HepG2 (cell line): ENCODE measurements around the gene MTSS2. TPM values are rescaled to one million over a fixed set of nuclear protein-coding genes. Genes with fewer than 3 reads are reported as not detected.

Source experiments
- ARNT ChIP-seq: fragments of 450-650 bp; IDR thresholded peaks from 2 replicates; pipeline ENCODE4 v1.6.1; 2017
- ASH2L ChIP-seq: fragments of 300-600, 200-600 bp; sonication (generic); IDR thresholded peaks from 2 replicates; pipeline ENCODE4 v1.7.0; 2017; ENCODE audit warnings: low read depth, mild to moderate bottlenecking, moderate library complexity, mixed read lengths, low read length; ENCODE audit not compliant: insufficient read length
- CHD2 ChIP-seq: IDR thresholded peaks from 2 replicates; pipeline ENCODE4 v1.6.1; 2011; ENCODE audit warnings: low read depth, low read length, improper control_type of control experiment
- GABPB1 ChIP-seq: IDR thresholded peaks from 2 replicates; pipeline ENCODE4 v1.6.1; 2016; ENCODE audit warnings: mild to moderate bottlenecking, missing genetic modification reagents, moderate library complexity, missing compliant biosample characterization
- HDAC2 ChIP-seq: sonication (generic); formaldehyde crosslinking; IDR thresholded peaks from 2 replicates; pipeline ENCODE4 v1.4.0; 2020; ENCODE audit warnings: missing genetic modification reagents
- HMGXB4 ChIP-seq, 2 experiments: sonication (generic) in 1 of 2; formaldehyde crosslinking in 1 of 2; IDR thresholded peaks; 2 replicates each; pipeline versions ENCODE4 v1.4.0 to v1.6.1; 2018 to 2020; ENCODE audit warnings: missing genetic modification reagents in 2 of 2, borderline replicate concordance in 1 of 2, low read depth in 1 of 2, mild to moderate bottlenecking in 1 of 2, missing biosample characterization in 1 of 2
- KDM5B ChIP-seq: sonication (generic); formaldehyde crosslinking; IDR thresholded peaks from 2 replicates; pipeline ENCODE4 v1.4.0; 2020; ENCODE audit warnings: missing genetic modification reagents, mild to moderate bottlenecking, borderline replicate concordance
- RFXAP ChIP-seq: sonication (generic); formaldehyde crosslinking; IDR thresholded peaks from 2 replicates; pipeline ENCODE4 v1.4.0; 2020; ENCODE audit warnings: missing genetic modification reagents, borderline replicate concordance
- SAP130 ChIP-seq: IDR thresholded peaks from 2 replicates; pipeline ENCODE4 v1.6.1; 2016; ENCODE audit warnings: low read depth
- SKI ChIP-seq: fragments of 450-650 bp; IDR thresholded peaks from one replicate; pipeline ENCODE4 v1.6.1; 2018; ENCODE audit warnings: mild to moderate bottlenecking; ENCODE audit not compliant: partially characterized antibody
- TBP ChIP-seq: sonication (generic); formaldehyde crosslinking; IDR thresholded peaks from 2 replicates; pipeline ENCODE4 v1.5.0; 2020; ENCODE audit warnings: missing genetic modification reagents
- TGIF2 ChIP-seq: IDR thresholded peaks from 2 replicates; pipeline ENCODE4 v1.6.1; 2016; ENCODE audit warnings: control low read depth, missing compliant biosample characterization
- ZNF253 ChIP-seq: sonication (generic); formaldehyde crosslinking; IDR thresholded peaks from 2 replicates; pipeline ENCODE4 v1.8.0; 2022; ENCODE audit warnings: mild to moderate bottlenecking, missing genetic modification reagents, borderline replicate concordance
- ZNF274 ChIP-seq: sonication (generic); formaldehyde crosslinking; IDR thresholded peaks from 2 replicates; pipeline ENCODE4 v1.5.1; 2020; ENCODE audit warnings: mild to moderate bottlenecking, missing genetic modification reagents
- ZNF280B ChIP-seq: sonication (generic); formaldehyde crosslinking; IDR thresholded peaks from 2 replicates; pipeline ENCODE4 v1.5.0; 2020; ENCODE audit warnings: missing genetic modification reagents, mild to moderate bottlenecking, borderline replicate concordance
- ZNF296 ChIP-seq: sonication (generic); formaldehyde crosslinking; conservative IDR thresholded peaks from 2 replicates; pipeline ENCODE4 v1.5.0; 2020; ENCODE audit warnings: mild to moderate bottlenecking, missing genetic modification reagents
- ZNF564 ChIP-seq: sonication (generic); formaldehyde crosslinking; IDR thresholded peaks from 2 replicates; pipeline ENCODE4 v1.8.1; 2023; ENCODE audit warnings: mild to moderate bottlenecking, missing genetic modification reagents
- ZNF652 ChIP-seq: IDR thresholded peaks from 2 replicates; pipeline ENCODE4 v1.6.1; 2016; ENCODE audit warnings: low read depth, borderline replicate concordance
- polyA plus RNA-seq, 8 experiments: library from polyadenylated mRNA; depleted of rRNA in 3 of 8; stranded (reverse) in 7 of 8; unstranded in 1 of 8; fragments of >200 nt; fragmentation: Illumina TruSeq in 4 of 8; extraction: Trizol in 4 of 8; gene quantifications; 2 replicates each; pipeline versions ENCODE4 v1.2.1 to v1.2.3, GENCODE V29; 2011 to 2016; ENCODE audit warnings: low read depth in 4 of 8, missing spikeins in 1 of 8, mixed read lengths in 1 of 8; ENCODE audit not compliant: insufficient read depth in 1 of 8
- total RNA-seq, 5 experiments: library from RNA; depleted of rRNA; stranded (reverse); fragments of >200 nt; fragmentation: Illumina TruSeq; extraction: Trizol; gene quantifications; 2 replicates each; pipeline ENCODE4 v1.2.3, GENCODE V29; 2016; ENCODE audit warnings: low read depth in 1 of 5
- TF ChIP-seq, protein P1 (sequence below): sonication (generic); formaldehyde crosslinking; IDR thresholded peaks from 2 replicates; pipeline ENCODE4 v1.5.0; 2020; ENCODE audit warnings: mild to moderate bottlenecking, missing genetic modification reagents
- TF ChIP-seq, protein P2 (sequence below): sonication (generic); formaldehyde crosslinking; IDR thresholded peaks from 2 replicates; pipeline ENCODE4 v1.4.0; 2020; ENCODE audit warnings: missing genetic modification reagents, mild to moderate bottlenecking, borderline replicate concordance
- TF ChIP-seq, protein P3 (sequence below): sonication (generic); formaldehyde crosslinking; IDR thresholded peaks from 2 replicates; pipeline ENCODE4 v1.4.0; 2020; ENCODE audit warnings: missing genetic modification reagents

The MTSS2 gene
- total and polyA plus RNA-seq, 2 of the 13 experiments (the other 11 are each of a cell fraction or from before 2014, with no cell fraction given) = 132 to 242 TPM

DNA sequence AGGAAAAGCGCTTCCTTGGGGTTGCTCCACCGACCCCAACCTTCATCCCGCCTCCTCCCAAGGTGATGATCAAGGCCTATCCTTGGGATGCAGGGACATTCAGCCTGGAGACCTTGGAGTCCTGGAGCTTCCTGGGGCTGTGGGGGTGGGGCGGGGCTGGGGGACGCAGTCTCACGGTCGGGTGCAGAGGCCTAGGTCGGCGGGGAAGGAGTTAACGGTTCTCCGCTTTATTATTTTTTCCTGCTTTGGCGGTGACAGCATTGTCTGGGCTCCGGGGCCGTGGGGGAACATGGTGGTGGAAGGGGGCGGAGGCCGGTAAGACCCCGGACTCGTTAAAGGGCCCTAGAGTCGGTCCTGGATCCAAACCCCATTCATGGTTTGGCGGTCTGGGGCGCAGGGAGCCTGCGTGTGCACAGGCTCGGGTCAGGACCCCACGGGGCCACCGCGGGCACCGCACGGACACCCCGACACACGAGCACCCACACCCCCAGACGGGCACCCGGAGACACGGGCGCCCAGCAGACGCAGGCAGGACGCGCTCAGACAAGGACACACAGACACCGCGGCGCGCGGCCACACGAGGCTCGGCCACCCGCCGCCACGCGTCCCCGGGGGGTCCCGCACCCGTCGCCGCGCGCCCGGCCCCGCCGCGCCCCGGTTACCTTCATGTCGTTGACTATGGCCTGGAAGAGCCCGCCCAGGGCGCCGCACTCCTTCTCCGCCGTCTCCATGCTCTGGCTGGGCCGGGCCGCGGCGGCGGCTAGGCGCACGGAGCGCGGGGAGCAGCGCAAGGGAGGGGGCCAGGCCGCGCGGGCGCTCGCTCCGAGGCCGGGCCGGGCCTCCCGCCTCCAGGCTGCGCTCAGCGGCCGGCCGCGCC, 554 bp downstream of the MTSS2 start (continued):
- TF ChIP-seq HMGXB4 (CRISPR knock-in tag; IDR thresholded peaks at IDR 0.05; ENCODE audit: borderline replicate concordance in 1 of 2, low read depth in 1 of 2) (peak in 1 of 2 experiments; percentile 54; a peak in 1 of 4 replicates), ZNF274 (0 out of 2 replicates have a peak, but pooled peaks have one; percentile 2), KDM5B (CRISPR knock-in tag) (peak; percentile 43), GABPB1 (CRISPR knock-in tag) (0 out of 2 replicates have a peak, but pooled peaks have one; percentile 26), TGIF2 (peak; percentile 38; the same call in 1 of the 2 replicates), TBP (CRISPR knock-in tag) (no peak), ZNF296 (0 out of 2 replicates have a peak, but pooled peaks have one; percentile 27), ZNF253 (CRISPR knock-in tag) (no peak), SAP130 (peak; percentile 31), ZNF564 (CRISPR knock-in tag) (peak; percentile 30; the same call in 1 of the 2 replicates), ARNT (no peak), HDAC2 (CRISPR knock-in tag) (0 out of 2 replicates have a peak, but pooled peaks have one; percentile 22), ZNF652 (CRISPR knock-in tag) (peak; percentile 87), ZNF280B (CRISPR knock-in tag) (peak; percentile 28; the same call in 1 of the 2 replicates), CHD2 (no peak), SKI (peak; percentile 66), ASH2L (peak; percentile 13), RFXAP (CRISPR knock-in tag) (no peak; the same call in 1 of the 2 replicates)
- TF ChIP-seq, protein P1, sequence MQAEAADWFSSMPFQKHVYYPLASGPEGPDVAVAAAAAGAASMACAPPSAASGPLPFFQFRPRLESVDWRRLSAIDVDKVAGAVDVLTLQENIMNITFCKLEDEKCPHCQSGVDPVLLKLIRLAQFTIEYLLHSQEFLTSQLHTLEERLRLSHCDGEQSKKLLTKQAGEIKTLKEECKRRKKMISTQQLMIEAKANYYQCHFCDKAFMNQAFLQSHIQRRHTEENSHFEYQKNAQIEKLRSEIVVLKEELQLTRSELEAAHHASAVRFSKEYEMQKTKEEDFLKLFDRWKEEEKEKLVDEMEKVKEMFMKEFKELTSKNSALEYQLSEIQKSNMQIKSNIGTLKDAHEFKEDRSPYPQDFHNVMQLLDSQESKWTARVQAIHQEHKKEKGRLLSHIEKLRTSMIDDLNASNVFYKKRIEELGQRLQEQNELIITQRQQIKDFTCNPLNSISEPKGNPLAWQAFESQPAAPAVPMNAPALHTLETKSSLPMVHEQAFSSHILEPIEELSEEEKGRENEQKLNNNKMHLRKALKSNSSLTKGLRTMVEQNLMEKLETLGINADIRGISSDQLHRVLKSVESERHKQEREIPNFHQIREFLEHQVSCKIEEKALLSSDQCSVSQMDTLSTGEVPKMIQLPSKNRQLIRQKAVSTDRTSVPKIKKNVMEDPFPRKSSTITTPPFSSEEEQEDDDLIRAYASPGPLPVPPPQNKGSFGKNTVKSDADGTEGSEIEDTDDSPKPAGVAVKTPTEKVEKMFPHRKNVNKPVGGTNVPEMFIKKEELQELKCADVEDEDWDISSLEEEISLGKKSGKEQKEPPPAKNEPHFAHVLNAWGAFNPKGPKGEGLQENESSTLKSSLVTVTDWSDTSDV (CRISPR knock-in tag) = peak; percentile 32; the same call in 1 of the 2 replicates
- TF ChIP-seq, protein P2, sequence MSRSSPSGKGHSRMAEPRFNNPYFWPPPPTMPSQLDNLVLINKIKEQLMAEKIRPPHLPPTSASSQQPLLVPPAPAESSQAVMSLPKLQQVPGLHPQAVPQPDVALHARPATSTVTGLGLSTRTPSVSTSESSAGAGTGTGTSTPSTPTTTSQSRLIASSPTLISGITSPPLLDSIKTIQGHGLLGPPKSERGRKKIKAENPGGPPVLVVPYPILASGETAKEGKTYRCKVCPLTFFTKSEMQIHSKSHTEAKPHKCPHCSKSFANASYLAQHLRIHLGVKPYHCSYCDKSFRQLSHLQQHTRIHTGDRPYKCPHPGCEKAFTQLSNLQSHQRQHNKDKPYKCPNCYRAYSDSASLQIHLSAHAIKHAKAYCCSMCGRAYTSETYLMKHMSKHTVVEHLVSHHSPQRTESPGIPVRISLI = no peak
- TF ChIP-seq, protein P3, sequence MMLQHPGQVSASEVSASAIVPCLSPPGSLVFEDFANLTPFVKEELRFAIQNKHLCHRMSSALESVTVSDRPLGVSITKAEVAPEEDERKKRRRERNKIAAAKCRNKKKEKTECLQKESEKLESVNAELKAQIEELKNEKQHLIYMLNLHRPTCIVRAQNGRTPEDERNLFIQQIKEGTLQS (CRISPR knock-in tag) = peak; percentile 43; the same call in 1 of the 2 replicates
